ENCODE measurements around the gene AHCTF1.
"Not testable (repeated sequence)": the region's sequence is repeated elsewhere in the genome, so short reads cannot be mapped to it uniquely, and the experiment has no call there.

DNA sequence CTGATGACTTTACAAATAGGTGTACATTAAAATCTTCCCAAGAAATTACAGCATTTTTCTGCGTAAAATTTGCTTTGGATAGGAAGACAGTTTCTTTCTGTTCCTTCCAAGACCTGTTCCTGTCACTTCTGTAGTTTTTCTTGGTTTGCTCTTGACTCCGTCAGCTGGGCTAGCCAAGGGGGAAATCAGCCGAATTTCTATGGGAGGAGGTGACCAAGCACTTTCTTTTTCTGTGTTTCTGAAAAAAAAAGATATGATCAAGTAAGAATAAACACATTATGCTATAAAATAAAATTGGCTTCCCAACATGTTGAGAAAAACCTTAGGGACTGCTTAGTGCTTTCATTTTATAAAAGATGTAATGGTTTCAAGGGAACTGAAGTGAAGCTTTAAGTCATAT is 91.0 kb downstream of the AHCTF1 start:
- TF ChIP-seq, protein P1, sequence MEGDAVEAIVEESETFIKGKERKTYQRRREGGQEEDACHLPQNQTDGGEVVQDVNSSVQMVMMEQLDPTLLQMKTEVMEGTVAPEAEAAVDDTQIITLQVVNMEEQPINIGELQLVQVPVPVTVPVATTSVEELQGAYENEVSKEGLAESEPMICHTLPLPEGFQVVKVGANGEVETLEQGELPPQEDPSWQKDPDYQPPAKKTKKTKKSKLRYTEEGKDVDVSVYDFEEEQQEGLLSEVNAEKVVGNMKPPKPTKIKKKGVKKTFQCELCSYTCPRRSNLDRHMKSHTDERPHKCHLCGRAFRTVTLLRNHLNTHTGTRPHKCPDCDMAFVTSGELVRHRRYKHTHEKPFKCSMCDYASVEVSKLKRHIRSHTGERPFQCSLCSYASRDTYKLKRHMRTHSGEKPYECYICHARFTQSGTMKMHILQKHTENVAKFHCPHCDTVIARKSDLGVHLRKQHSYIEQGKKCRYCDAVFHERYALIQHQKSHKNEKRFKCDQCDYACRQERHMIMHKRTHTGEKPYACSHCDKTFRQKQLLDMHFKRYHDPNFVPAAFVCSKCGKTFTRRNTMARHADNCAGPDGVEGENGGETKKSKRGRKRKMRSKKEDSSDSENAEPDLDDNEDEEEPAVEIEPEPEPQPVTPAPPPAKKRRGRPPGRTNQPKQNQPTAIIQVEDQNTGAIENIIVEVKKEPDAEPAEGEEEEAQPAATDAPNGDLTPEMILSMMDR (IDR thresholded peaks at IDR 0.05) = not testable (repeated sequence)
- TF ChIP-seq POLR2AphosphoS5, POLR2A, EP300 (IDR thresholded peaks at IDR 0.05): not testable (repeated sequence)

Data from sigmoid colon (tissue), 4 donors.